DND-41 (cell line): ENCODE results near the gene ENO3.

Experiments used
- ATAC-seq: fragments of 200-7000 bp; cut with Tn5 transposase; 3 replicates; pipeline ENCODE4 v1.9.1; 2021; ENCODE audit warnings: low read depth; ENCODE audit not compliant: insufficient read depth
- DNase-seq: peaks from one replicate; pipeline ENCODE4 v3.0.0-alpha.2; 2020
- H2AFZ ChIP-seq: 2 replicates; pipeline ENCODE4 v1.6.0; 2012; ENCODE audit warnings: low read depth, low read length
- H3K27ac ChIP-seq: 2 replicates; pipeline ENCODE4 v1.5.1; 2012; ENCODE audit warnings: low read length, inconsistent platforms
- H3K27me3 ChIP-seq: fragments of 200-600 bp; sonication (generic); 2 replicates; pipeline ENCODE4 v1.6.0; 2012; ENCODE audit warnings: low read length, mild to moderate bottlenecking, inconsistent platforms; ENCODE audit not compliant: insufficient read depth, poor library complexity
- H3K36me3 ChIP-seq: 2 replicates; pipeline ENCODE4 v1.5.1; 2012; ENCODE audit warnings: low read length, inconsistent platforms; ENCODE audit not compliant: insufficient read depth
- H3K4me1 ChIP-seq: 2 replicates; pipeline ENCODE4 v1.5.1; 2012; ENCODE audit warnings: mild to moderate bottlenecking, low read length; ENCODE audit not compliant: insufficient read depth
- H3K4me2 ChIP-seq: 2 replicates; pipeline ENCODE4 v1.6.0; 2012; ENCODE audit warnings: mild to moderate bottlenecking, moderate library complexity, low read length, inconsistent platforms; ENCODE audit not compliant: insufficient read depth
- H3K4me3 ChIP-seq, 2 experiments: fragments of 200-600 bp in 1 of 2; shearing (Covaris generic) in 1 of 2; 2 replicates each; pipeline ENCODE4 v1.5.1; 2012 to 2016; ENCODE audit warnings: inconsistent platforms in 2 of 2, low read length in 2 of 2, mild to moderate bottlenecking in 2 of 2, low read depth in 1 of 2, moderate library complexity in 1 of 2
- H3K79me2 ChIP-seq: 2 replicates; pipeline ENCODE4 v1.6.0; 2012; ENCODE audit warnings: low read length, inconsistent platforms; ENCODE audit not compliant: insufficient read depth
- H3K9ac ChIP-seq: 2 replicates; pipeline ENCODE4 v1.6.0; 2012; ENCODE audit warnings: low read depth, mild to moderate bottlenecking, inconsistent platforms, low read length, moderate library complexity
- H3K9me3 ChIP-seq: 2 replicates; pipeline ENCODE4 v1.5.1; 2012; ENCODE audit warnings: low read length, moderate library complexity, mild to moderate bottlenecking, inconsistent platforms; ENCODE audit not compliant: insufficient read depth, severe bottlenecking
- H4K20me1 ChIP-seq: 2 replicates; pipeline ENCODE4 v1.6.0; 2012; ENCODE audit warnings: low read length; ENCODE audit not compliant: insufficient read depth
- EZH2 ChIP-seq: IDR thresholded peaks from 3 replicates; pipeline ENCODE4 v1.6.1; 2012; ENCODE audit warnings: borderline replicate concordance, low read depth, mild to moderate bottlenecking, moderate library complexity, low read length, inconsistent platforms; ENCODE audit not compliant: severe bottlenecking
- TF ChIP-seq, protein P1 (sequence below): IDR thresholded peaks from 2 replicates; pipeline ENCODE4 v1.5.1; 2012; ENCODE audit warnings: borderline replicate concordance, low read length, moderate library complexity, mild to moderate bottlenecking; ENCODE audit not compliant: poor library complexity, severe bottlenecking; ENCODE audit errors: extremely low read depth

The ENO3 gene

DNA sequence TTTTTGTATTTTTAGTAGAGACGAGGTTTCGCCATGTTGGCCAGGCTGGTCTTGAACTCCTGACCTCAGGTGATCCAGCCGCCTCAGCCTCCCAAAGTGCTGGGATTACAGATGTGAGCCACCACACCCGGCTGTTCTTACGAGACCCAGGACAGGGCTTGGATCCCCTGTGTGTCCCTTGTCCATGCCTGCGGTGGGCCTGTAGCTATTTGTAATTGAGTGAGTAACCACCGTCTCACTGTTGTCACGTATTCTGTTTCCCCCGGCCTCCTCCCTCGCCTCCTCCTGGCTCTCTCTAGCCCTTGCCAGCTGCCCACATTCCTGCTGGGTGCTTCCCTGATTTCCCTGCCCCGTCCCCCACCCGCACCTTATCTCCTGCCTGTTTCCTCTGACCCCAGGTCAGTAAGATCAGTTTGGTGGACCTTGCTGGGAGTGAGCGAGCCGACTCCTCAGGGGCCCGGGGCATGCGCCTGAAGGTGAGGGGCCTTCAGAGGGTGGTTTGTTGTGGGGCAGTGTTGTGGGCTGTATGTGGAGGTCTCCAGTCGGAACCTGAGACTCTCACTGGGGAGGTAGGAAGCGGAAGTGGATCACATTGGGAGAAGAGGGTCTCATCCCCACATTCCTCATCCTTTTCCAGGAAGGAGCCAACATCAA lies 52.4 kb downstream of the ENO3 start:
- H3K27me3 ChIP-seq: no peaks in the 10 kb centered on the region
- no peak overlapping the region for H3K4me2 ChIP-seq
- H4K20me1 ChIP-seq: no peaks in the 10 kb centered on the region
- H2AFZ ChIP-seq: no peak overlapping the region
- peaks cover 71% of the 10 kb centered on the region for H3K36me3 ChIP-seq
- H3K27ac ChIP-seq: no peak overlapping the region
- TF ChIP-seq EZH2: no peak
- TF ChIP-seq, protein P1, sequence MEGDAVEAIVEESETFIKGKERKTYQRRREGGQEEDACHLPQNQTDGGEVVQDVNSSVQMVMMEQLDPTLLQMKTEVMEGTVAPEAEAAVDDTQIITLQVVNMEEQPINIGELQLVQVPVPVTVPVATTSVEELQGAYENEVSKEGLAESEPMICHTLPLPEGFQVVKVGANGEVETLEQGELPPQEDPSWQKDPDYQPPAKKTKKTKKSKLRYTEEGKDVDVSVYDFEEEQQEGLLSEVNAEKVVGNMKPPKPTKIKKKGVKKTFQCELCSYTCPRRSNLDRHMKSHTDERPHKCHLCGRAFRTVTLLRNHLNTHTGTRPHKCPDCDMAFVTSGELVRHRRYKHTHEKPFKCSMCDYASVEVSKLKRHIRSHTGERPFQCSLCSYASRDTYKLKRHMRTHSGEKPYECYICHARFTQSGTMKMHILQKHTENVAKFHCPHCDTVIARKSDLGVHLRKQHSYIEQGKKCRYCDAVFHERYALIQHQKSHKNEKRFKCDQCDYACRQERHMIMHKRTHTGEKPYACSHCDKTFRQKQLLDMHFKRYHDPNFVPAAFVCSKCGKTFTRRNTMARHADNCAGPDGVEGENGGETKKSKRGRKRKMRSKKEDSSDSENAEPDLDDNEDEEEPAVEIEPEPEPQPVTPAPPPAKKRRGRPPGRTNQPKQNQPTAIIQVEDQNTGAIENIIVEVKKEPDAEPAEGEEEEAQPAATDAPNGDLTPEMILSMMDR: no peak
- ATAC-seq: no peak
- H3K9ac ChIP-seq: no peak overlapping the region
- peaks cover 19% of the 10 kb centered on the region for H3K4me1 ChIP-seq
- H3K4me3 ChIP-seq: no peak overlapping the region
- DNase-seq: no peak
- H3K9me3 ChIP-seq: no peaks in the 10 kb centered on the region
- H3K79me2 ChIP-seq: peaks cover 6% of the 10 kb centered on the region; the same call in 1 of the 2 replicates
